HTR-8/SVneo (cell line): ENCODE results near the gene NHERF1.
A peak's percentile ranks its signal among the peaks of the same experiment; 100 is the strongest.

Experiments
- DNase-seq: peaks from one replicate; pipeline ENCODE4 v3.0.0; 2011; ENCODE audit warnings: low spot score, mixed read lengths; ENCODE audit not compliant: insufficient read length
- FAIRE-seq: peaks from 2 replicates; lab custom pipeline; 2011; peaks lifted over from hg19 to GRCh38; lab: Jason Lieb, UNC

The NHERF1 gene

DNA sequence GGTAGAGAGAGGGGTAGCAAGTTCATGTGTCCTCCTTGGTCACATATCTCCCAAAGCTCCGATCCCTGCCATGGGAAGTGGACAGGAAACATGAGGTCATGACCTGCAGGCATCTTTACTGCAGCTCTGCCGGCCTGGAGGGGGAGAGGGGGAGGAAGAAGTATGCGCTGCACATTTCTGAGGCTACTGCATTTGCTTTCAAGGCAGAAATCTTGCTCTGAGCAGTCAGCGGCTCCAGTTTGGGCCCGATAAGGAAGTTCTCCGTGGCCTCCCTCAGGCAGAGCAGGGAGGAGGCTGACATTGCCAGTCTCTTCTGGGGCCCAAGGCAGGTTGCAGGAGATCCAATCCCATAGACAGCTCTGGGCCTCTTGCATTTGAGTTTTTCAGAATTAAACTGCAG, 1.5 kb upstream of the NHERF1 start:
- FAIRE-seq (no peak), DNase-seq (no peak)

GRCh38 chr17:74748279-74748528, 224 bp upstream of the NHERF1 start:
- FAIRE-seq = peak; percentile 83
- no peak for DNase-seq

GRCh38 chr17:74749279-74750038, 1.0 kb downstream of the NHERF1 start:
- peak; percentile 69 for FAIRE-seq
- peak; percentile 74 for DNase-seq

DNA sequence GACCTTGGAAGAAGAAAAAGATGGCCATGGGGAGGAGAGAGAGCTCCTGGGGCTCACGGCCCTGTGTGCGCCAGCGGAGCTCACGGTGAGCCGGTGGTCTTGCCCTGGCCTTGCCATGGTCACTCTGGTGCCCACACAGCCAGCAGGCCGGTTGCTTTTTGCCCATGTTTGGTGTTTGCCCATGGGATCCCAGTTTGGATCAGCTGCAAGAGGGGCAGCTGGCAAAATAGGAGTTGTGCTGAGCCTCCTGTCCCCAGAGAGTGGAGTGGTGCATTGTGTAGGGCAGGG, 1.6 kb downstream of the NHERF1 start:
- DNase-seq (no peak), FAIRE-seq (no peak)

- FAIRE-seq = peak; percentile 20
- DNase-seq = no peak
These were observed 2.1 kb downstream of the NHERF1 start for GRCh38 chr17:74750327-74751069.

DNA sequence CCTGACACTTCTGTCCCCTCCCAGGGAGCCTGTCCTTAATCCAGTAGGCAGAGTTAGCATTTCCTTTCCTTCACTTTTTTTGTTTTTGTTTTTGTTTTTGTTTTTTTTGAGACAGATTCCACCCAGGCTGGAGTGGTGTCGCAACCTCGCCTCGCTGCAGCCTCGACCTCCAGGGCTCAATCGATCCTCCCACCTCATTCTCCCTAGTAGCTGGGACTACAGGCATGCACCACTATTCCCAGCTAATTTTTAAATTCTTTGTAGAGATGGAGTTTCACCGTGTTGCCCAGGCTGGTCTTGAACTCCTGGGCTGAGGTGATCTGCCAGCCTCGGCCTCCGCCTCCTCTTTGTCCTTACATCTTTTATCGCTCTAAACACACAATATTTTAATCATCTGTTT, 4.0 kb downstream of the NHERF1 start:
- DNase-seq (no peak), FAIRE-seq (no peak)

GRCh38 chr17:74752822-74753401, 4.5 kb downstream of the NHERF1 start:
- DNase-seq = no peak
- FAIRE-seq = no peak

GRCh38 chr17:74754832-74755231, 6.4 kb downstream of the NHERF1 start:
- DNase-seq = no peak
- FAIRE-seq = no peak

DNA sequence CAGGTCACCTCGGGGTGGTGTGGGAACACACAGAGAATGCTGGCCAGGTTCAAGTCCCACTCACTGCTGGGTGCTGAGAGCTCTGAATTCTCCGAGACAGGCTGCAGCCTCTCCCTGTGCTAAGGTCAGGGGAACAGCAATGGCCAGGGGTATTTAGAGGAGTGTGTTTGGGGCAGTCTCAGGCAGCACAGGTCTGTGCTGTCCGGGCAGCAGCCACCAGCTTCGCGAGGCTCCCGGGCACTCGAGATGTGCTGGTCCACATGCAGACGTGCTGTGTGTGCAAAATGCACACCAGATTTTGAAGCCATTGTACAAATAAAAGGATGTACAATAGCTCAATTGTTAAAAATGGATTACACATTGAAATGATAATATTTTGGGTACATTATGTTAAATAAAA, 7.1 kb downstream of the NHERF1 start:
- no peak for DNase-seq
- FAIRE-seq = no peak

- no peak for DNase-seq
- no peak for FAIRE-seq
These were observed 8.5 kb downstream of the NHERF1 start for GRCh38 chr17:74756891-74757290.

DNA sequence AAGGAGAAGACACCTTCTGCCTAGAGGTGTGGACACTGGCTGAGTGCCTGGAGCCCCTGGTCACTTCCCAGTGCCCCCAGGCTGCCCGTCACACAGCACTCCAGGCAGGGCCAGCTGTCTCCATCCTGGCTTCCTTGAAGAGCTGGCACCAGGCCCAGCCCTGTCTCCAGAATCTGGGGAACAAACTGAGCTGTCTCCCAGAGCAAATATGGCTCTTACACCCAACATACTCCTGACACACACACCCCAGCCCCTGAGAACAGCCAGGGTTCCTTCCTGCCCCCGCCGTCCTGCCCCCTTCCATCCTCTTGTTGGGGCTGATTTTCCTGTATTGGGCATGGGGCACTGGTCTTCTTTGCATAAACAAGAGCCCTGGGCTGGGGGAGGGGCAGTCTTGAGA, 9.1 kb downstream of the NHERF1 start:
- FAIRE-seq = peak; percentile 71
- no peak for DNase-seq

GRCh38 chr17:74757931-74758847, 9.8 kb downstream of the NHERF1 start:
- DNase-seq = no peak
- no peak for FAIRE-seq

DNA sequence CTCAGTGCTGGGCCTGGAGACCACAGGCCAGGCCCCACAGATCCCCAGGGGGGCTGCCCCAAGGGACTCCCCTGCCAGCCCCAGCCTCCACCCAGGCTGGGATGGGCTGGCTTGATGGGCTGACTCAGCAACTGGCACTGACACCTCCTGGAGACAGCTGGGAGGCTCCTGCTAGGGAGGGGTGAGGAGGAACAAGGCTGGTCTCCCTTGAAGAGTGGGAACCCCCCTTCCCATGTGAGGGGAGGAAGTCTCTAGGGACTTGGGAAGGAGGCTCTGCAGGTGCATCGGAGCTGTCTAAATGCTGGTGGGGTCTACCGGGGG, 10.4 kb downstream of the NHERF1 start:
- FAIRE-seq (no peak), DNase-seq (no peak)

- FAIRE-seq (no peak), DNase-seq (no peak)
These were observed 10.9 kb downstream of the NHERF1 start for GRCh38 chr17:74759243-74759801.

GRCh38 chr17:74759941-74760340, 11.5 kb downstream of the NHERF1 start:
- DNase-seq (no peak), FAIRE-seq (no peak)

GRCh38 chr17:74760404-74761105, 12.1 kb downstream of the NHERF1 start:
- FAIRE-seq (no peak), DNase-seq (no peak)

DNA sequence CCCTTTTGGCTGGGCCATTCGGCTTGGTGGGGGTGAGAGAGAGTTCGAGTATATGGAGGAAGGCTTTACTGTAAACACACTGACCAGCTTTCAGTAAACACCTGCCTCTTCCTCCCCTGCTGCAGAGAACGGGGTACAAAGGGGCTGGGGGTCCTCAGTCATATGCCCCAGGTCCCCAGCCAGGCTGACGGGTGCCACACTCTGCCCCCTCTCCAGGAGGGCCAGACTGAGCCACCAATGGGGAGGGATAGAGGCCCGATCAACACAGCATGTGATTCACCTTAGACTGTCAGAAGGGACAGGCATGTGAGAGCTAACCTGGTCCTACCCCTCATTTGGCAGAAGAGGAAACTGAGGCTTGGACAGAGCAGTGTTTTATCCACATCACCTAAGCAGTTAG, 13.0 kb downstream of the NHERF1 start:
- DNase-seq (no peak), FAIRE-seq (no peak)

DNA sequence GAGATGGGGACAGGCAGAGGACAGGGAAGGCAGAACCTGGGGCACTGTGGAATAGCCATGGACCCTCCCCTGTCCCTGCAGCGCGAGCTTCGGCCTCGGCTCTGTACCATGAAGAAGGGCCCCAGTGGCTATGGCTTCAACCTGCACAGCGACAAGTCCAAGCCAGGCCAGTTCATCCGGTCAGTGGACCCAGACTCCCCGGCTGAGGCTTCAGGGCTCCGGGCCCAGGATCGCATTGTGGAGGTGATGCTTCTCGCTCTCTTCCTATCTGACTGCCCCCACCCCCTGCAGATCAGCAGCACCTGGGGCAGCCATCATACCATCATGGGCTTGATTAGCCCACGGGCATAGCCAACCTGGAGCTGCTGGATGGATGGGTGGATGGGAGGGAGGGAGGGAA, 13.5 kb downstream of the NHERF1 start:
- DNase-seq (no peak), FAIRE-seq (no peak)

DNA sequence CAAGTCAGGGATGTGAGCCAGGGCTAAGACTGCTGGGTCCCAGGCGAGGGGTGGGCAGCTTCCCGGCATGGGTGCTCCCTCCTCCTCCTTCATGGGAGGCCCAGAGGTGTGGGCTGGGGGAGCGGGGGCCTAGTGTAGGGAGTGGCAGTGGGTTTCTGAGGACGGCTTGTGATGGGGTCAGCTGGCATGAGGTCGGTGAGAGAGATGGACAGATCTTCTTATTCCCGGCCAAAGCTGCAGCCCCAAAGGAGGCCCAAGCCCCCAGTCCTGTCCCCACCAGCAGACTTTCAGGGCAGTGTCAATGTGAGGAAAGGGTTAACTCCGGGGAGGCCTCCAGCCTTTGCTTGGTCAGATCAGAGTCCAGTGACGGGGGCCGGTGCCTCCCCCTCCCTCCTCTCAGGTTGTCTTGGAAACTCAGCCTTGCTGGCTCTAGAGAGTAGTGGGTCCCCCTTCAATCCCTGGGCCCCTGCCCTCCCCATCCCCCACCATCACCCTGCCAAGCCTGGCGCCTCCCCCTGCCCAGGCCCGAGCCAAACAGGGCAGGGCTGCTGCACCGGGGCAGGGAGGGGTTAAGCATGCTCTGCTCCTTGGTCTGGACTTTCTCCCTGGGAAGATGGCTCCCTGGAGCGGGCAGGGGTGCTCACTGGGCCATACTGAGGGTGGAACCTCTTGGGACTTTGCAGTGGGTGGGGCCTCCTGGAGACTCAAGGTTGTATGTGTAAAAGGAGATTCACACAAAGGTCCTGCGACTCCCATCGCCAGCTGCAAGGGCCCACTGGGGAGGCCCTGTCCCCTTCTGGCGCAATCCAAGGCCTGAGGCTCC, 15.3 kb downstream of the NHERF1 start:
- DNase-seq = no peak
- no peak for FAIRE-seq
